NCI-H2029 (cell line): ENCODE measurements around the gene ZNF423.

ENCODE experiments used
- DNase-seq: peaks from one replicate; lab custom pipeline; 2025; lab: John Stamatoyannopoulos, UW

Gene ZNF423

GRCh38 chr16:49491106-49491670, 364.7 kb downstream of the ZNF423 start:
- no peak for DNase-seq

- no peak for DNase-seq
Measured at GRCh38 chr16:49490321-49490705, 365.6 kb downstream of the ZNF423 start.

- no peak for DNase-seq
Measured at GRCh38 chr16:49489686-49490320, 366.1 kb downstream of the ZNF423 start.

- no peak for DNase-seq
Measured at GRCh38 chr16:49488740-49489525, 367.0 kb downstream of the ZNF423 start.

GRCh38 chr16:49488336-49488735, 367.6 kb downstream of the ZNF423 start:
- no peak for DNase-seq

- no peak for DNase-seq
Measured at GRCh38 chr16:49487746-49488145, 368.2 kb downstream of the ZNF423 start.

GRCh38 chr16:49486400-49486799, 369.5 kb downstream of the ZNF423 start:
- no peak for DNase-seq

- DNase-seq, result no peak
Measured at GRCh38 chr16:49485663-49486062, 370.2 kb downstream of the ZNF423 start.

- DNase-seq, result no peak
Measured at GRCh38 chr16:49484936-49485335, 371.0 kb downstream of the ZNF423 start.

- DNase-seq, result no peak
Measured at GRCh38 chr16:49484451-49484849, 371.5 kb downstream of the ZNF423 start.

- no peak for DNase-seq
Measured at GRCh38 chr16:49483651-49484450, 372.1 kb downstream of the ZNF423 start.

GRCh38 chr16:49483251-49483650, 372.7 kb downstream of the ZNF423 start:
- DNase-seq, result no peak

- no peak for DNase-seq
Measured at GRCh38 chr16:49482690-49483089, 373.2 kb downstream of the ZNF423 start.

- DNase-seq, result no peak
Measured at GRCh38 chr16:49478616-49479015, 377.3 kb downstream of the ZNF423 start.

GRCh38 chr16:49478107-49478506, 377.8 kb downstream of the ZNF423 start:
- no peak for DNase-seq

GRCh38 chr16:49477250-49477895, 378.5 kb downstream of the ZNF423 start:
- DNase-seq, result no peak

GRCh38 chr16:49474741-49475140, 381.2 kb downstream of the ZNF423 start:
- DNase-seq, result no peak

GRCh38 chr16:49473773-49474172, 382.1 kb downstream of the ZNF423 start:
- no peak for DNase-seq

GRCh38 chr16:49473131-49473530, 382.8 kb downstream of the ZNF423 start:
- DNase-seq, result no peak

GRCh38 chr16:49472598-49472997, 383.3 kb downstream of the ZNF423 start:
- no peak for DNase-seq

GRCh38 chr16:49471038-49471727, 384.7 kb downstream of the ZNF423 start:
- no peak for DNase-seq
